SK-N-MC (cell line): ENCODE data around the gene GRB7.

ENCODE experiments used
- DNase-seq: peaks from one replicate; pipeline ENCODE4 v3.0.0-alpha.2; 2011; ENCODE audit warnings: low read depth, low spot score
- H3K27ac ChIP-seq: fragments of 200-600 bp; sonication (generic); 2 replicates; pipeline ENCODE4 v1.5.1; 2016; ENCODE audit warnings: mixed run types
- H3K36me3 ChIP-seq: fragments of 200-600 bp; sonication (generic); 2 replicates; pipeline ENCODE4 v1.6.1; 2017; ENCODE audit warnings: antibody characterized with exemption, low read length, mixed read lengths; ENCODE audit not compliant: insufficient read depth
- H3K4me3 ChIP-seq: fragments of 200-600 bp; sonication (generic); 2 replicates; pipeline ENCODE4 v1.5.1; 2016
- H3K9ac ChIP-seq: fragments of 200-600 bp; sonication (generic); 2 replicates; pipeline ENCODE4 v1.8.0; 2017; ENCODE audit warnings: mixed run types, mixed read lengths; ENCODE audit not compliant: insufficient read length
- H3K9me3 ChIP-seq: fragments of 200-600 bp; sonication (generic); 2 replicates; pipeline ENCODE4 v1.6.1; 2017; ENCODE audit warnings: low read depth, mild to moderate bottlenecking, antibody characterized with exemption, low read length, moderate library complexity, mixed read lengths
- EZH2 ChIP-seq: fragments of 200-600 bp; sonication (generic); IDR thresholded peaks from one replicate; pipeline ENCODE4 v1.6.1; 2017; ENCODE audit warnings: antibody characterized with exemption
- FOXP2 ChIP-seq: optimal IDR thresholded peaks from 2 replicates; pipeline ENCODE3; 2011; ENCODE audit warnings: mild to moderate bottlenecking, moderate library complexity; ENCODE audit not compliant: insufficient read depth; ENCODE audit errors: extremely low read length, control extremely low read depth
- POLR2AphosphoS5 ChIP-seq: IDR thresholded peaks from 2 replicates; pipeline ENCODE4 v1.6.1; 2012; ENCODE audit warnings: mild to moderate bottlenecking, low read depth, low read length, borderline replicate concordance

GRB7 gene

GRCh38 chr17:39793301-39793872 is 55.6 kb downstream of the GRB7 start:
- no peak for TF ChIP-seq POLR2AphosphoS5
- TF ChIP-seq EZH2, result no peak
- TF ChIP-seq FOXP2, result no peak
- Histone ChIP-seq H3K9me3 (no peaks in the 10 kb centered on the region), H3K27ac (no peak overlapping the region), H3K9ac (no peak overlapping the region), H3K4me3 (no peak overlapping the region), H3K36me3 (no peaks in the 10 kb centered on the region)
- no peak for DNase-seq

DNA sequence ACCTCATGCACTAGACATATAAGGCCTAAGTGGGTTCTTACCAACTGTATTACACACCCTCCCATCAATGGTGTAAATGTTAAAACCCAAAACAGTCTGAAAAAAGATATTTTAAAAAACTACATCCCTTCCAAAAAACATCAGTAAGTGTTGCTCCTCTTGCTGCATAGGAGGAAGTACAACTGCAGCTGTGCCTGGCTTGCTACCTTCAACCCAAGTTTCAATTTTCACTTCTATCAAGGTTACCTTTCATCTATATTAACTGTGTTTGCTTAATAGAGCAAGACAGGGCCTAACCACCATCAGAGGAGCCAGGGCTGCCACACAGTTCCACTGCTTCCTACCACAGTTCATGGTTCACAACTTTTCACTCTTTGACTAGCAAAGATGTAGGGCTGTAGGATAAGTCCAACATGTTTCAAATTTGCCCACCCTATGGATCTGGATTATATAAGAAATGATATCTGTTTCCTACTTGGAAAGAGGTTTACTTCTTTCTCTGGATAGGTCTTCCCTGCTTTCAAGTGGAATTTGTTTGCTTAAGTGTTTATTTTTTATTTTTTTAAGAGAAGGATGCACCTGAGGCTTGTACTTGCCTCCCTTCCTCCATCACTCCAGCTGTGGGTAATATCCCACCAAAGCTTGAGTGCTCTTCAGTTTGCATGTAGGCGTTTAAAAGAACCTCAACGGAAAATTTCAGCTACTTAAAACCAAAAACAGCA is 56.7 kb downstream of the GRB7 start:
- no peak overlapping the region for H3K9ac ChIP-seq
- no peaks in the 10 kb centered on the region for H3K9me3 ChIP-seq
- no peak for DNase-seq
- no peaks in the 10 kb centered on the region for H3K36me3 ChIP-seq
- TF ChIP-seq FOXP2, result no peak
- TF ChIP-seq POLR2AphosphoS5, result no peak
- no peak for TF ChIP-seq EZH2
- no peak overlapping the region for H3K4me3 ChIP-seq
- no peak overlapping the region for H3K27ac ChIP-seq
